Transverse colon (tissue), 4 donors: ENCODE data around the gene AKAP5. TPM values are rescaled to one million over a fixed set of nuclear protein-coding genes. Genes with fewer than 3 reads are reported as not detected.

ENCODE experiments used
- DNase-seq: peaks from one replicate; pipeline ENCODE4 v3.0.0-alpha.2; 2019
- H3K27ac ChIP-seq, 4 donors: fragments of 200-600 bp; sonication (generic); 2 replicates each; pipeline ENCODE4 v1.5.1; 2016 to 2018; ENCODE audit warnings: inconsistent platforms in 4 of 4
- H3K27me3 ChIP-seq: fragments of 200-600 bp; sonication (generic); 2 replicates; pipeline ENCODE4 v1.5.1; 2017; ENCODE audit warnings: inconsistent platforms
- H3K36me3 ChIP-seq, 4 donors: fragments of 200-600 bp; sonication (generic); 2 replicates each; pipeline ENCODE4 v1.5.1; 2017 to 2019; ENCODE audit warnings: inconsistent platforms in 4 of 4
- H3K4me1 ChIP-seq, 4 donors: fragments of 200-600 bp; sonication (generic); 2 replicates each; pipeline ENCODE4 v1.5.1; 2017 to 2020; ENCODE audit warnings: inconsistent platforms in 4 of 4
- H3K4me3 ChIP-seq, 4 donors: fragments of 200-600 bp; sonication (generic); 1 replicate in 1 of 4; 2 replicates in 3 of 4; pipeline versions ENCODE4 v1.5.1 to v1.6.1; 2017 to 2019; ENCODE audit warnings: inconsistent platforms in 4 of 4
- H3K9me3 ChIP-seq, 2 donors: fragments of 200-600 bp; sonication (generic); 2 replicates each; pipeline ENCODE4 v1.5.1; 2017 to 2019; ENCODE audit warnings: inconsistent platforms in 2 of 2
- CTCF ChIP-seq, 5 experiments: fragments of 200-600 bp in 3 of 5; fragments of 450-650 bp in 2 of 5; sonication (generic) in 3 of 5; IDR thresholded peaks; 1 replicate in 2 of 5; 2 replicates in 3 of 5; pipeline ENCODE4 v1.5.1; 2016 to 2017; ENCODE audit warnings: antibody characterized with exemption in 5 of 5, inconsistent platforms in 3 of 5, mild to moderate bottlenecking in 2 of 5, moderate library complexity in 1 of 5
- EP300 ChIP-seq: sonication (generic); formaldehyde crosslinking; IDR thresholded peaks from one replicate; pipeline ENCODE4 v1.6.1; 2017; ENCODE audit warnings: antibody characterized with exemption, low read depth
- POLR2A ChIP-seq: fragments of 450-650 bp; IDR thresholded peaks from one replicate; pipeline ENCODE4 v1.6.1; 2016; ENCODE audit warnings: antibody characterized with exemption, mild to moderate bottlenecking, moderate library complexity
- POLR2AphosphoS5 ChIP-seq, 3 donors: sonication (generic); formaldehyde crosslinking; IDR thresholded peaks; one replicate each; pipeline ENCODE4 v1.6.1; 2016; ENCODE audit warnings: antibody characterized with exemption in 3 of 3
- WGBS, 2 donors: methylation state at CpG; one replicate each; pipeline ENCODE4 v1.1.5; 2018; ENCODE audit warnings: low coverage in 1 of 2; 5-methylcytosine and 5-hydroxymethylcytosine counted together
- in situ Hi-C, 4 donors: fragments of 200-750 bp; cut with MboI; loops; one replicate each; pipeline versions ENCODE4 v1.15.0 to v1.15.1; 2017; ENCODE audit warnings: low sequenced_read_pairs in 3 of 4, low pct_ligation_motif_present in 1 of 4, low pct_unique_long_range_greater_than_20kb in 1 of 4
- intact Hi-C: fragments of 100-400 bp; cut with DNase I; formaldehyde crosslinking; loops from one replicate; pipeline ENCODE4 v1.15.1; 2023; ENCODE audit warnings: low total_unique reads
- total RNA-seq, 4 donors: library from RNA; depleted of rRNA; stranded (reverse); fragments of >200 nt; gene quantifications; one replicate each; pipeline ENCODE4 v1.1.0, GENCODE V29; 2016

AKAP5 gene
- total RNA-seq, 4 donors from 2014 or later: 1.00 to 5.2 (median 2.1) TPM

GRCh38 chr14:64504310-64504896, 39.1 kb downstream of the AKAP5 start, which contains the start of gene ZBTB1:
Gene ZBTB1, plus strand, starts transcription at chr14:64504770. Its CDS starts 16,735 bp downstream, at chr14:64521505.
- peaks cover 11 to 70% (median 53%) of the 10 kb centered on the region in 4 donors for H3K4me1 ChIP-seq
- peak; percentile 85 for DNase-seq
- in situ Hi-C loops (no loop called here), intact Hi-C loops (no loop called here)
- peak within 1 kb of the TSS; percentile 71 to 92 (median 74) for H3K4me3 ChIP-seq
- WGBS, 2 donors: 1% methylated on average over 48 of the region's 63 CpGs; no CpG with 5 or more reads in 1 of the 2 donors
- H3K27me3 ChIP-seq: no peaks in the 10 kb centered on the region
- no peaks in the 10 kb centered on the region for H3K9me3 ChIP-seq
- TF ChIP-seq CTCF (IDR thresholded peaks at IDR 0.05): no peak
- TF ChIP-seq POLR2A: peak; percentile 91
- peak; percentile 86 to 97 (median 93) for TF ChIP-seq POLR2AphosphoS5 (IDR thresholded peaks at IDR 0.05)
- H3K27ac ChIP-seq: peak within 1 kb of the TSS; percentile 98 to 100 (median 100)
- no peaks in the 10 kb centered on the region for H3K36me3 ChIP-seq

GRCh38 chr14:64504897-64505794, 39.8 kb downstream of the AKAP5 start:
- Histone ChIP-seq H3K36me3 (no peaks in the 10 kb centered on the region), H3K9me3 (no peaks in the 10 kb centered on the region), H3K4me1 (peaks cover 11 to 69% (median 50%) of the 10 kb centered on the region in 4 donors), H3K27me3 (no peaks in the 10 kb centered on the region), H3K27ac (peak overlapping the region; percentile 98 to 100 (median 100)), H3K4me3 (peak overlapping the region; percentile 71 to 92 (median 74))
- intact Hi-C loops: no loop called here
- WGBS, 2 donors: 0% methylated on average over 16 to 67 of the region's 68 CpGs
- DNase-seq: peak; percentile 92
- in situ Hi-C loops: no loop called here
- TF ChIP-seq POLR2AphosphoS5 (IDR thresholded peaks at IDR 0.05) (peak; percentile 6 to 54 (median 14)), EP300 (no peak)

GRCh38 chr14:64506721-64507120, 41.4 kb downstream of the AKAP5 start:
- in situ Hi-C loops (no loop called here), intact Hi-C loops (no loop called here)
- Histone ChIP-seq H3K36me3 (no peaks in the 10 kb centered on the region), H3K9me3 (no peaks in the 10 kb centered on the region), H3K4me1 (peaks cover 6 to 70% (median 45%) of the 10 kb centered on the region in 4 donors), H3K4me3 (peak overlapping the region in 1 of 4 donors; percentile 75), H3K27me3 (no peaks in the 10 kb centered on the region), H3K27ac (peak overlapping the region; percentile 98 to 100 (median 100))
- DNase-seq: no peak
- WGBS, 2 donors: 23 to 32% methylated on average over 3 of the region's 3 CpGs
- TF ChIP-seq CTCF (IDR thresholded peaks at IDR 0.05) (no peak), POLR2AphosphoS5 (IDR thresholded peaks at IDR 0.05) (no peak), EP300 (no peak), POLR2A (no peak)

DNA sequence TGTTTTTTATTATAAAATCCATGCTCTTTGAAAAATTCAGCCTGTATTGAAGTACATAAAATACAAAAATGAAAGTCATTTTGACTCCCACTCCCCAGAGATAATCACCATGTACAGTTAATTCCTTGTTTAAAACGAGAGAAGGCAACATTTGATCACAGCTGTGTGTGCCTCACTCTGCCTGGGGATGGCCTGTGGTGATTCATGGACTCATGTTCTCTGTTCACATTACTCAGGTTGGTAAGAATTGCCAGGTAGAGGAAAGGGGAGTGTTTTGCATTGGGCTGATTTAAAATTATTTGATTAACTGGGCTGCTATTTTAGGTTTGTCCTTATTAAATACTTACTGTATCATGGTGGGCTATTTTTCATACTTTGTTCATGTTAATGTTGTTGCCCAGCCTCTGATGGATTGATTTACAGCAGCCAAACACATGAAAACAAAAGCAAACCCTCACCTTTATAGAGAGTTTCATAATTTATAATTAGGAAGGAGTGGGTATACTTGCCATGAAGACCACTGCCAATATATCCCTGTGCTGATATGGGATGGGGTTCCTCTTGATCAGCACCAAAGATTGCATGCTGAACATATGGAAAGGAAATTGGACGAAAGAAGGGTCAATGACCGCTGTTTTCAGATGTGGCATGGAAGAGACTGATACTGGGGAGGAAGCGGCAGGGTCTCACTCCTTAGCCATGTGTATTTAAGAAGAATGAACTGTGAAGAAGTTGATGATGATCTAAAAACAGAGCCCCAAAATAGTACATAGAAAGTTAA, 42.3 kb downstream of the AKAP5 start:
- 56 to 62% methylated on average over 4 of the region's 4 CpGs for WGBS, 2 donors
- Histone ChIP-seq H3K36me3 (no peaks in the 10 kb centered on the region), H3K27ac (peak overlapping the region; percentile 98 to 100 (median 100)), H3K4me1 (peaks cover 0 to 68% (median 40%) of the 10 kb centered on the region in 4 donors), H3K9me3 (no peaks in the 10 kb centered on the region), H3K27me3 (no peaks in the 10 kb centered on the region), H3K4me3 (no peak overlapping the region)
- TF ChIP-seq POLR2AphosphoS5 (IDR thresholded peaks at IDR 0.05) (no peak), EP300 (no peak), POLR2A (no peak), CTCF (IDR thresholded peaks at IDR 0.05) (no peak)
- DNase-seq: no peak
- in situ Hi-C loops (no loop called here), intact Hi-C loops (no loop called here)
